Mesendoderm (in vitro differentiated cells): ENCODE measurements around the gene ARMH4.
A peak's percentile ranks its signal among the peaks of the same experiment; 100 is the strongest.

Experiments used
- DNase-seq: peaks from one replicate; pipeline ENCODE4 v3.0.0; 2013
- H2AK5ac ChIP-seq: 2 replicates; pipeline ENCODE4 v1.6.1; 2013; ENCODE audit warnings: low read length, inconsistent platforms
- H2BK120ac ChIP-seq: 2 replicates; pipeline ENCODE4 v1.6.1; 2013; ENCODE audit warnings: low read depth, mild to moderate bottlenecking, low read length, moderate library complexity, mixed read lengths
- H2BK15ac ChIP-seq: replicated peaks from 2 replicates; pipeline ENCODE4 v1.6.1; 2013; ENCODE audit warnings: low read depth, mild to moderate bottlenecking, moderate library complexity
- H2BK5ac ChIP-seq: 2 replicates; pipeline ENCODE4 v1.6.1; 2013; ENCODE audit warnings: low read length, inconsistent platforms
- H3K18ac ChIP-seq: 2 replicates; pipeline ENCODE4 v1.6.1; 2013; ENCODE audit warnings: mild to moderate bottlenecking, low read length, mixed read lengths
- H3K23ac ChIP-seq: one replicate; pipeline ENCODE4 v1.6.1; 2013; ENCODE audit warnings: low read length
- H3K27ac ChIP-seq: 2 replicates; pipeline ENCODE4 v1.5.1; 2013; ENCODE audit warnings: low read depth, mild to moderate bottlenecking, inconsistent platforms, low read length, moderate library complexity
- H3K27me3 ChIP-seq: 2 replicates; pipeline ENCODE4 v1.6.1; 2013; ENCODE audit warnings: low read length, control low read depth, mild to moderate bottlenecking, inconsistent platforms; ENCODE audit not compliant: insufficient read depth, poor library complexity
- H3K36me3 ChIP-seq: 2 replicates; pipeline ENCODE4 v1.6.1; 2013; ENCODE audit warnings: low read length, inconsistent platforms; ENCODE audit not compliant: control insufficient read depth, insufficient read depth
- H3K4ac ChIP-seq: one replicate; pipeline ENCODE4 v1.6.1; 2013; ENCODE audit warnings: low read depth, mild to moderate bottlenecking, low read length, moderate library complexity
- H3K4me1 ChIP-seq: 2 replicates; pipeline ENCODE4 v1.6.1; 2013; ENCODE audit warnings: low read depth, low read length, inconsistent platforms; ENCODE audit not compliant: control insufficient read depth
- H3K4me2 ChIP-seq: 2 replicates; pipeline ENCODE4 v1.6.1; 2013; ENCODE audit warnings: low read length
- H3K4me3 ChIP-seq: 2 replicates; pipeline ENCODE4 v1.5.1; 2013; ENCODE audit warnings: mild to moderate bottlenecking, low read length
- H3K56ac ChIP-seq: one replicate; pipeline ENCODE4 v1.6.1; 2013; ENCODE audit warnings: low read length
- H3K79me1 ChIP-seq: 2 replicates; pipeline ENCODE4 v1.6.1; 2013; ENCODE audit warnings: low read length, inconsistent platforms
- H3K79me2 ChIP-seq: 2 replicates; pipeline ENCODE4 v1.6.1; 2013; ENCODE audit warnings: mild to moderate bottlenecking, low read length; ENCODE audit not compliant: control insufficient read depth, insufficient read depth
- H3K9ac ChIP-seq: 2 replicates; pipeline ENCODE4 v1.6.1; 2013; ENCODE audit warnings: low read length, inconsistent platforms
- H4K5ac ChIP-seq: one replicate; pipeline ENCODE4 v1.6.1; 2013; ENCODE audit warnings: low read length
- H4K8ac ChIP-seq: one replicate; pipeline ENCODE4 v1.6.1; 2013; ENCODE audit warnings: low read depth, mild to moderate bottlenecking, control low read depth, low read length, moderate library complexity
- WGBS: extraction: QIAGEN DNeasy Blood & Tissue Kit; methylation state at CpG from one replicate; pipeline ENCODE4 v1.1.7; 2013; ENCODE audit warnings: low lambda C conversion rate, missing lambda C conversion rate; ENCODE audit not compliant: insufficient coverage; ENCODE audit errors: extremely low coverage; 5-methylcytosine and 5-hydroxymethylcytosine counted together

Gene ARMH4

DNA sequence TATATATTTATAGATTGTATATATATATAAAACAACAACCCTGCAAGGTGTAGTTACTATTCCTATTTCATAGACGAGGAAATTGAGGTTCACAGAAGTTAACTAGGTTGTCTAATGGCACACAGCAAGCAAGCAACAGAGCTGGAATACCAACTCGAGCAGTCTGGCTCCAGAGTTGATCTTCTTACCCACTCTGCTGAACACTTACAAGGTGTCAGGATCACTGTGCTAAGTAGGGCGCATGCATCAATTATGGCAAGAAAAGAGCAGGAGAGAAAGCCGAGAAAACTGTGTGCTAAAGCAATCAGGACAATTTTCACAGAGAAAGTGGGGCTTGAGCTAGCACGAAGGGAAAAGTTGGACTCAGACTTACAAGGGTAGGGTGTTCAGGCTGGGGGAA lies 15.9 kb upstream of the ARMH4 start:
- WGBS: no CpG with 5 or more reads among the region's 5 CpGs
- no peaks in the 10 kb centered on the region for H3K27me3 ChIP-seq
- DNase-seq: no peak
- no peak overlapping the region for H3K4me2 ChIP-seq
- H3K27ac ChIP-seq: no peak overlapping the region
- no peaks in the 10 kb centered on the region for H3K79me2 ChIP-seq
- H3K18ac ChIP-seq: no peak overlapping the region
- H4K8ac ChIP-seq: no peak overlapping the region
- no peaks in the 10 kb centered on the region for H3K36me3 ChIP-seq
- H2BK15ac ChIP-seq: no peak overlapping the region
- H3K4ac ChIP-seq: no peak overlapping the region
- H3K4me1 ChIP-seq: no peaks in the 10 kb centered on the region
- H3K9ac ChIP-seq: no peak overlapping the region
- no peak overlapping the region for H2BK120ac ChIP-seq
- H2AK5ac ChIP-seq: no peak overlapping the region
- no peaks in the 10 kb centered on the region for H3K79me1 ChIP-seq
- no peak overlapping the region for H3K23ac ChIP-seq
- H2BK5ac ChIP-seq: no peak overlapping the region
- H3K56ac ChIP-seq: no peak overlapping the region
- H4K5ac ChIP-seq: no peak overlapping the region
- H3K4me3 ChIP-seq: no peak overlapping the region

DNA sequence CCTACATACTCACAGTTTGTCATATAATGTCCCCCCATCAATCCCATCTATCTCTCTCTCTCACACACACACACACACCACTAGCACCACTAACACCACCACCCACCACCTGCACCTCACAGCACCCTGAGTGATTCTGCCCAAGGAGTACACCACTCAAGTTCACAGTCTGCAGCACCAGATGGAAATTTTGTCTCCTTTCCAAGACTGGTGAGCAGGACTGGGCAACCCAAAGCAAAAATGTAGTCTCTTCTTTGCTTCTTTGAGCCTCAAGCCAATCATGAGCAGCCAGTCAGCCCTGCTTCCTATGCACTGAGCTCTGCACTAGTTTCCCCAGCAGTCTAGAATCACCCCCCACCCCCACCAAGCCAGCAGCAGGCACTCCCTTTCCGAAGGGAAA lies 15.0 kb upstream of the ARMH4 start:
- Histone ChIP-seq H3K79me2 (no peaks in the 10 kb centered on the region), H2BK5ac (no peak overlapping the region), H4K5ac (no peak overlapping the region), H3K4ac (no peak overlapping the region), H2BK15ac (no peak overlapping the region), H2AK5ac (no peak overlapping the region), H4K8ac (no peak overlapping the region), H3K9ac (no peak overlapping the region), H3K4me1 (no peaks in the 10 kb centered on the region), H3K56ac (no peak overlapping the region), H3K23ac (no peak overlapping the region), H2BK120ac (no peak overlapping the region), H3K79me1 (no peaks in the 10 kb centered on the region), H3K4me2 (no peak overlapping the region), H3K27me3 (no peaks in the 10 kb centered on the region), H3K36me3 (no peaks in the 10 kb centered on the region), H3K27ac (no peak overlapping the region), H3K18ac (no peak overlapping the region), H3K4me3 (no peak overlapping the region)
- DNase-seq: no peak
- no CpG with 5 or more reads among the region's 1 CpG for WGBS

DNA sequence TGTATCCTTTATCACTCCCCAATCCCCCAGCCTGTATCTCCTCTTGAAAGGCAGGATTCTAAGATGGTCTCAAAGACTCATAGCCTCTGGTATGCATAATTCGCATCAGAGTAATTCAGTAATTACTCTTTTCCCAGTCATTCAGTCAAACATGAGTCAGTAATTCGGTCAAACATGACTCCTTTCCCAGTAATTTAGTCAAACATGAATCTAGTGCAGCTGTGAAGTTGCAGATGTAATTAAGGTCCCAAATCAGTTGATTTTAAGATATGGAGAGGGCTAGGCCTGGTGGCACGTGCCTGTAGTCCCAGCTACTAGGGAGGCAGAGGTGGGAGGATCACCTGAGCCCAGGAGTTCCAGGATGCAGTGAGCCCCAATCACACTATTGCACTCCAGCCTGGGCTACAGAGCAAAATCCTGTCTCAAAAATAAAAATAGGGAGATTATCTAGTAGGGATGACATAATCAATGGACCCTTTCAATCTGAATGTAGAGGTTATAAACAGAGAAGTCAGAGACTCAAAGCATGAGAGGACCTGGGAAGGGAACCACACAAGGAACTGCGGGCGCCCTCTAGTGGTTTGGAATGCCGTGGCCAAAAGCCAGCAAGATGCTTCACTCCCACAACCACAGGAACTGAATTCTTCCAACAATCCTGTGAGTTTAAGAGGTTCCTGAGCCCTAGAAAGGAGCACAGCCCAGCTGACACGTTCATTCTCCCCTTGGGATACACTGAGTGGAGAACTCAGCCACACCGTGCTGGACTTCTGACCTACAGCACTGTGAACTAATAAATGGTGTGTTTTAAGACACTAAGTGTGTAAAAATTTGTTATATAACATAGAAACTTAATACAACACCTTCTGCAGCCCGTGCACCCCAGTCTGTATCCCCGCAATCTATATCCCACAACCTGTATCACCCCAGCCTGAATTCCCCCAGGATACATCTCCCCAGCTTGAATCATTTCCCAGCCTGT lies 14.3 kb upstream of the ARMH4 start:
- Histone ChIP-seq H3K36me3 (no peaks in the 10 kb centered on the region), H2BK5ac (no peak overlapping the region), H3K9ac (no peak overlapping the region), H3K4ac (no peak overlapping the region), H2BK15ac (no peak overlapping the region), H3K79me2 (no peaks in the 10 kb centered on the region), H3K56ac (peak overlapping the region; percentile 70), H3K27me3 (no peaks in the 10 kb centered on the region), H4K8ac (no peak overlapping the region), H3K18ac (no peak overlapping the region), H3K4me3 (no peak overlapping the region), H3K4me1 (no peaks in the 10 kb centered on the region), H3K23ac (no peak overlapping the region), H3K79me1 (no peaks in the 10 kb centered on the region), H2BK120ac (no peak overlapping the region), H4K5ac (no peak overlapping the region), H3K4me2 (no peak overlapping the region), H3K27ac (no peak overlapping the region), H2AK5ac (no peak overlapping the region)
- WGBS: no CpG with 5 or more reads among the region's 10 CpGs
- peak; percentile 87 for DNase-seq

DNA sequence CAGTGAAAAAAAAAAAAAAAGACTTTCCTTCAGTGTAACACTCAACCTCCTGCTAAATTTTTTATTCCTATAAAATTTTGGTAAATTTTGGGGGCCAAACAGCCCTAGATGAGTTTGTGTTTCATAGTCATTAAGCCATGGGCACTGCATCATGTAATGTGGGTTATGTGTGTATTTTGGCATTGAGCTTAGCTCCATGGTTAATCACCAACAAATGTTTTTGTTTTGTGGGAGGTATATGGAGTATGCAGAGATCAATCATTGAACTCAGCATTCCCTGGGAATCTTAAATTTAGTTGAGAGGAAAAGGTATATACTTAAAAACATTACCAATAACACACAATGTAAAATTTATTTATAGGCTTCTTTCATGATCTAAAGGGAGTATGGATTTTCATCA lies 8.5 kb upstream of the ARMH4 start:
- H2AK5ac ChIP-seq: no peak overlapping the region
- no peaks in the 10 kb centered on the region for H3K79me1 ChIP-seq
- H3K56ac ChIP-seq: no peak overlapping the region
- no peak overlapping the region for H2BK120ac ChIP-seq
- no peak overlapping the region for H3K4ac ChIP-seq
- DNase-seq: no peak
- no peaks in the 10 kb centered on the region for H3K79me2 ChIP-seq
- H3K27me3 ChIP-seq: no peaks in the 10 kb centered on the region
- H4K8ac ChIP-seq: no peak overlapping the region
- no peak overlapping the region for H3K9ac ChIP-seq
- no peak overlapping the region for H3K4me2 ChIP-seq
- H3K4me1 ChIP-seq: no peaks in the 10 kb centered on the region
- no peak overlapping the region for H4K5ac ChIP-seq
- H3K36me3 ChIP-seq: no peaks in the 10 kb centered on the region
- no peak overlapping the region for H2BK15ac ChIP-seq
- H3K23ac ChIP-seq: no peak overlapping the region
- no peak overlapping the region for H3K18ac ChIP-seq
- H2BK5ac ChIP-seq: no peak overlapping the region
- no peak overlapping the region for H3K27ac ChIP-seq
- no peak overlapping the region for H3K4me3 ChIP-seq

DNA sequence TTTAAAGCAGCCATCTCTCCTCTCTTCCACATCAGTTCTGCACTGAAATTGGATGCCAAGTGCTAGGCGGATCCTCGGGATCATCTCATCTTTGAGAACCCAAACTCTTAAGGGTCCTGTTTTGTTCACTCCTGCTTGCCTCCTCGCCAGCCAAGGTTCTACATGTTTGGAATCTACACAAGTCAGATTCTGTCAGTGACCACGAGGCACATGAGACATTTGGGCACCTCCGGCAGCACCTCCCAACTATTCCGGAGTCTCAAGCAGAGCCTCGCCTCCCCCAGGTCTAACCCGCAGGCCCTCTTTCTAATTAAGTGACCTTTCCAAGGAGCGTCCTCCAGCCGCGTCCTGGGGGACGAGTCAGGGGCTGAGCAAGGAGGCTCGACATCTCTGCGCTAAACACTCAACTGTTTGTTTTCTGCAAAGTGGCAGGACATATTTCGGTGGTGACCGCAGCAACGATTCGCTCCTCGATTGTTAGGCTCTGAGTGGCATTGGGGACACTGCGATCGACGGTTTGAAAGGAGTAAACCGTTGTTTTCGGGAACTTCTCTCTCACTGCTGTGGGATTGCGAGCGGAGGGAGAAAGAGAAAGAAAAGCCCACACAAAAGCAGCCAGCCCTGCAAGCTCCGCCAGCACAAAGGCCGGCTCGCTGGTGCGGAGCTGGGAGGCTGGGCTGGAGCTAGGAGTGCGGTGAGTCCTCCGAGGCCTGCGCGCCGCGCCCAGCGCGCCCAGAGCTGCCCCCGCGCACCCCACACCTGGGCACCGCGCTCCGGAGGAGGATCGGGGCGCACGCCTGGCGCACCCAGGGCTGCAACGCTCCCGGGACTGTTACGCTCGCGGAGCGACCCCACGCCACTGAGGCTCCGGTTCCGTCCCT lies 640 bp downstream of the ARMH4 start:
- peak overlapping the region; percentile 72 for H3K23ac ChIP-seq
- no peak overlapping the region for H4K5ac ChIP-seq
- H2AK5ac ChIP-seq: no peak overlapping the region
- peaks cover 4% of the 10 kb centered on the region for H3K27me3 ChIP-seq
- peak overlapping the region; percentile 96 for H3K4me2 ChIP-seq
- no peaks in the 10 kb centered on the region for H3K79me1 ChIP-seq
- peak overlapping the region; percentile 75 for H3K4ac ChIP-seq
- peak overlapping the region; percentile 91 for H3K18ac ChIP-seq
- no peak overlapping the region for H4K8ac ChIP-seq
- peak; percentile 58 for DNase-seq
- H3K4me3 ChIP-seq: peak overlapping the region; percentile 37
- H3K36me3 ChIP-seq: no peaks in the 10 kb centered on the region
- no peak overlapping the region for H2BK15ac ChIP-seq
- H3K9ac ChIP-seq: peak overlapping the region; percentile 91
- peaks cover 12% of the 10 kb centered on the region for H3K4me1 ChIP-seq
- H2BK5ac ChIP-seq: no peak overlapping the region
- no CpG with 5 or more reads among the region's 56 CpGs for WGBS
- H3K56ac ChIP-seq: peak overlapping the region; percentile 96
- no peak overlapping the region for H2BK120ac ChIP-seq
- no peaks in the 10 kb centered on the region for H3K79me2 ChIP-seq
- peak overlapping the region; percentile 19 for H3K27ac ChIP-seq
